KG1 (cell line): ENCODE results near the gene TAF1B.
"Not testable (repeated sequence)": the region's sequence is repeated elsewhere in the genome, so short reads cannot be mapped to it uniquely, and the experiment has no call there.

ENCODE experiments used
- DNase-seq: peaks from one replicate; lab custom pipeline; 2025; lab: John Stamatoyannopoulos, UW

The TAF1B gene

DNA sequence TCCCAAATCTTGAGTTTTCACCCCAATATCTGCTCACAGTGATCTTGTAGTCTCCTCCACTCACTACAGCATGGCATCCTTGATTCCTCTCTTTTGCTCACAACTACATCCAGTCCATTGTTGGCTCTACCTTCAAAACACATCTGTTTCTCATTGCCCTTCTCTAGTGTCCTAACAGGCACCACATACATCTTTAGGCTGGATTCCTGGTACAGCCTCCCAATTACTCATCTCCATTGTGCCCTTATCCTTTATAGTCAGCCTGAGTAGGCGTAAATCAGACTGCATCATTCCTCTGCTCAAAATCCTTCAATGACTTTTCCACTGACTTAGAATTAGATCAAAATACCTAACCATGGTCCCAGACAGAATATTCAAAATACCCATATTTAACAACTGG lies 10.7 kb upstream of the TAF1B start:
- DNase-seq: no peak

DNA sequence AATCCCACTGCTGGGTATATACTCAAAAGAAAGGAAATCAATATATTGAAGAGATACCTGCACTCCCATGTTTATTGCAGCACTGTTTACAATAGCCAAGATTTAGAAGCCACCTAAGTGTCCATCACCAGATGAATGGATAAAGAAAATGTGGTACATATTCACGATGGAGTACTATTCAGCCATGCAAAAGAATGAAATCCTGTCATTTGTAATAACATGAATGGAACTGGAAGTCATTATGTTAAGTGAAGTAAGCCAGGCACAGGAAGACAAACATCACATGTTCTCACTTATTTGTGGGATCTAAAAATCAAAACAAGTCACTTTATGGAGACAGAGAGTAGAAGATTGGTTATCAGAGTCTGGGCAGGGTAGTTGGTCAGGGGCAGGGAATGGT lies 8.2 kb upstream of the TAF1B start:
- DNase-seq: not testable (repeated sequence)

DNA sequence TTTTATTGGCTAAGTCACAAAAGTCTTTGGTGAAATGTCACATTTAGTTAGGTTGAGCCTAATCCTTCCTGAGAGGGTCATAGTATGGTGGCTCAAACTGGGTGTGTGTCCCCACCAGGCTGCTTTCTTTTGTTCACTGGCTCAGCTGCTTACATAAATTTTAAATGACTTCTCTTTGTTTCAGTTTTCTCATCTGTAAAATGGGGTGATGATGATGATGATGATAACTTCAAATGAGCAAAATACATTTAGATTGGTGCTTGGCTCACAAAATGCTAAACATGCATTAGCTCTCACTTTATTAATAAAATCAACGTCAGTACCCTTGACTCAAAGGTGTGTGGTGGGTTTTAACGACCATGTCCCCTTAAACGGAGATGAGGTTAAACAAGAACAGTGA lies 7.2 kb upstream of the TAF1B start:
- no peak for DNase-seq

DNA sequence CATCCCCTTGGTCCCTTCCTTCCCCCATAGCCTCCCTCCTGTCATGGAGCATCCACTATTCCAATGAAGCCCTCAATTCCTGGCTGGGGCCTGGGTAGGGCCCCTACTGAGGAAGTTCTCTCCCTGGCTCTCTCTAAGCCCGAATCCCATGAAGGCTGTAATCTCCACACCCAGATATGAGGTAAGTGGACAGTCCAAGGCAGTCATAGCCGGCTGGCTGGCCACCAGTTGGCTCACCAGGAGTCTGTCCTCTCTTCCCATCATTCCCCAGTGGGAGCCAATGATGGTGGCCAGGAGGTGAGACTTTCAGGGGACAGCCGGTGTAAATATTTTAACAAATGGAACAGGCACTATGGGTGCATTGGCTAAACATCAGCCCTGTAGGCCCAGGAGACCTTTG lies 6.8 kb upstream of the TAF1B start:
- DNase-seq: no peak

DNA sequence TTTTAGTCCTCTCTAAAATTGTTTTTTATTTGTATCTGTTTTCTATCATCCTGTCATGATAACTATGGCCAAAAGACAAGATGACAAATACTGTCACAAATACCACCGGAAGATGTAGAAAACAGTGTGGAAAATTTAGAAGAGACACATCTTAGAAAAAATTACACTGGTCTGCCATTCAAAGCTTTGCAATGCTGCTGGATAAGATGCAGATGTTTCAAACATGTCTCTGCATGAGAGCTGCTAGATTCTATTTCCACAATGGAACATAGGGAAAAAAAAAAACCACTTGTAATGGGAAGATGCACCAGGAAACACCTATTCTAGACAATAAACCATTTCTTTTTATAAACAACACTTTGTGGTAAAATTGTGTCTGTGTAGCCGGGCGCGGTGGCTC lies 5.8 kb upstream of the TAF1B start:
- DNase-seq: no peak

DNA sequence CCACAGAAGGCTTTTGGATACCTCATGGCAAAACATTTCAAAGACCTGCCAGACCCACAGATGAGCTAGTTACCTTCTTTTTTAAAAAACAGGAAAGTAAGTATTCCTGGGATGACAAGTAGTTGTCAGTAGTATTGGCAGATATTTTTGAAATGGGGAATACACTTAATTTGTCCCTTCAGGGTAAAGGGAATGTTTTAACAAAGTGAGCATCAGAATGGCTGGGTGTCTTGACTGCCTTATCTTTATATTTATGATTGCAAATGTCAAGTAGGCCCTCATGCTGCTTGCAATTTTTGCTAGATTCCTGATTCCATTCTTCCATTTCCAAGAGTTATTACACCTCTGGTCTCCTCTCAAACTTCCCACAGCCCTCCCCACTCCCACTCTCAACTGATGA lies 4.9 kb upstream of the TAF1B start:
- no peak for DNase-seq

DNA sequence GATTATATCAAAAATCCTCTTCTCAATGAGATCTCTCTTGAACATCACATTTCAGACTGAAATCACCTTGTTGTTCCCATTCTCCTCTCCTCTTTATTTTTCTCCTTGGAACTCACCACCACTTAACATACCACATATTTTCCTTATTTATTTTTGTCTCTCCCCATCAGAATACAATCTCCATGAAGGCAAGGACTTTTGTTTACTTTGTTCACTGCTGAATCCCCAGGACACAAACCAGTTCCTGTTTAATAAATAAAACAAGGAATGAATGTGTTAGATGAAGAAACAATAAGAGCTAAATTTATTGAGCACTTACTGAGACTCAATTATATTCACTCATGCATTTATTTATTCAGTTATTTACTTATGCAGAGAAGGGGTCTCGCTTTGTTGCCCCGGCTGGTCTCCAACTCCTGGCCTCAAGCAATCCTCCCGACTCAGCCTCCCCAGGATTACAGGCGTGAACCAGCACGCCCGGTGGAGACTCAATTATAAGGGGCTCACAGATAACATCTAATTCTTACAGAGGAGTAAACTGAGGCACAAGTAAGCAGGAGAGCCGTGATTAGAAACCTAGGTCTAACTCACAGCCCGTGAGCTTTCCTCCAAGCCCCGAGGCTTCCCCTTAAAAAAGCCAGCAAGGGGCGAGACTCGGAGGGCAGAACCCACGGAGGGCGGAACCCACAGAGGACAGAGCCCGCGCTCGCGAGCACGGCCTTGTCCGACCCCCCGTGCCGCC lies 616 bp upstream of the TAF1B start:
- DNase-seq: no peak

DNA sequence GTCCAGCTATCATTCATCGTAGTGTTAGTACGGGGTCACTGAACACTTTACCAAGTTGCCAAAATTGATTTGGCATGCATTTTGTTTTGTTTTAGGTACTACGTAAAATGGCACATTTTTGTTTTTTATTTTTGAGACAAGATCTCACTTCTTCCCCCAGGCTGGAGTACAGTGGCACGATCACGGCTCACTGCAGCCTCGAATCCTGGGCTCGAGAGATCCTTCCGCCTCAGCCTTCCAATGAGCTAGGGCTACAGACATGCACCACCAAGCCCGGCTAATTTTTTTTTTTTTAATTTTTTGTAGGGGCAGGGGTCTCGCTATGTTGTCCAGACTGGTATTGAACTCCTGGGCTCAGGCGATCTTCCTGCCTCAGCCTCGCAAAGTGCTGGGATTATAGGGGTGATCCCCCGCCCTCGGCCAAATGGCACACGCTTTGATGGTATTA lies 786 bp downstream of the TAF1B start:
- DNase-seq: no peak

DNA sequence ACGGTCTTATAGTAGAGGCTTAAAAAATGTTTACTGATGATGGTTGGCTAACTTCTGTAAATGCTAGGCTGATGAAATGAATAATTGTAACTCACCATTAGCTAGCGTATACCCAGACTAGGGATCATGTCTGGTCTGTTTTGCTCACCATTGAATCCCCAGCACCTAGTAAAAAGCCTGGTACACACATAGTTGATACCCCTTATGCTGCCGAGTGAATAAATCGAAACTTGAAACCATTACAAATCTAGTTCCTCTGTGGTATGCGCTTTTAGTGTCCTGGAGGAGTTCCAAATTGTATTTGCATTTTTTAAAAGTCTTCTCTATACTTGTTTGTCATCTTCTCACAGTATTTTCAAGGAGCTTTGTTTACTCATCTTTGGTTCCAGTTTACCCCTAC lies 1.3 kb downstream of the TAF1B start:
- DNase-seq: no peak

DNA sequence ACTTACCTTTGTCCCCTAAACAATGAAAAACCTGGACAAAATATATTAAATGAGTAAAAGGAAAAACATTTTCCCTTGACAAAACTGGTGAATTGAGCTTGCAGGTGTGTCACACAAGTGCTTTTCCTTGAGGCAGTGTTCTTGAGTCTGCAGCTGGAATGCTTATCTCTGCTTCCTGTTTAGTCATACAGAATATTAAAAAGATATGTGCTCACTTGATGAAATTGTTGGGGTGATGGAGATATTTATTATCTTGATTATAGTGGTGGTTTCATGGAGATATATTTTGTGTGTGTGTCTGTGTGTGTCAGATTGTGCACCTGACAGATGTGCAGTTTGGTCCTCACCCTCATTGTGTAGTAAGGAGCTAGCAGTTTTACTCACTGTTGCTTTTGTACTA lies 3.3 kb downstream of the TAF1B start:
- no peak for DNase-seq

DNA sequence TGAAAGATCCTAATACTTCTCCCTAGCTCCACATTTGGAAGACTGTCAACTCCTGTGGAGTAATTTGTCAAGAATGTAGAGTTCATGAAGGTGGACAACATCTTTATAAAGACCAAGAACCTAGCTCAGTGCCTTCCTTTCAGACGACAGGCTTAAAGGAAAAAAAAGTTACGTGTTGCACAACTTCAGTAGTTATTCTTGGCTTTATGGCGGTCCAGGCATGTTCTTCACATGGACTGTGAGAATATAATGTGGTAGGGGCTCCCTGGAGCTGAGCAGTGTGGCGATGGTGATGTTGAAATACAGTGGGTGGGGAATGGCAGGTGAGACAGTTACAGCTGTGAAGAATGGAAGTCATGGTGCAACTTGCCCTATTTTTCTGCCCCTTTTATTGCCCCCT lies 3.9 kb downstream of the TAF1B start:
- DNase-seq: no peak

DNA sequence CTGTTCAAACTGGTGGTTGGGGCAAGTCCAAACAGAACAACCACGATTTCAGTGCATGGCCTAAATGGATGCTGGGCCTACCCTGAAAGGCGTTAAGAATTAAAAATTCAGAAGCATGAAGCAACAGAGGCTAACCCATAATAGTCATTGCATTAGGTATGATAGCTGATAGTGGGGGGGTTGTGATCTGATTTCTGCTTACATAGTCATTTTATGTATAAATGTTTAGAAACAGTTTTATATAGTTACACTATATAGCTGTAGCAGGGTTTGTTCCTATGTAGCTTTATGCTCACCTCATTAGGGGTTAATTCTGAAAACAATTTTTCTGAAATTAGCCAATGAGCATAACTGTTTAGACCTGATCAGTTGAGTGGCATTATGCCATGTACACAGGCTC lies 9.6 kb downstream of the TAF1B start:
- no peak for DNase-seq

DNA sequence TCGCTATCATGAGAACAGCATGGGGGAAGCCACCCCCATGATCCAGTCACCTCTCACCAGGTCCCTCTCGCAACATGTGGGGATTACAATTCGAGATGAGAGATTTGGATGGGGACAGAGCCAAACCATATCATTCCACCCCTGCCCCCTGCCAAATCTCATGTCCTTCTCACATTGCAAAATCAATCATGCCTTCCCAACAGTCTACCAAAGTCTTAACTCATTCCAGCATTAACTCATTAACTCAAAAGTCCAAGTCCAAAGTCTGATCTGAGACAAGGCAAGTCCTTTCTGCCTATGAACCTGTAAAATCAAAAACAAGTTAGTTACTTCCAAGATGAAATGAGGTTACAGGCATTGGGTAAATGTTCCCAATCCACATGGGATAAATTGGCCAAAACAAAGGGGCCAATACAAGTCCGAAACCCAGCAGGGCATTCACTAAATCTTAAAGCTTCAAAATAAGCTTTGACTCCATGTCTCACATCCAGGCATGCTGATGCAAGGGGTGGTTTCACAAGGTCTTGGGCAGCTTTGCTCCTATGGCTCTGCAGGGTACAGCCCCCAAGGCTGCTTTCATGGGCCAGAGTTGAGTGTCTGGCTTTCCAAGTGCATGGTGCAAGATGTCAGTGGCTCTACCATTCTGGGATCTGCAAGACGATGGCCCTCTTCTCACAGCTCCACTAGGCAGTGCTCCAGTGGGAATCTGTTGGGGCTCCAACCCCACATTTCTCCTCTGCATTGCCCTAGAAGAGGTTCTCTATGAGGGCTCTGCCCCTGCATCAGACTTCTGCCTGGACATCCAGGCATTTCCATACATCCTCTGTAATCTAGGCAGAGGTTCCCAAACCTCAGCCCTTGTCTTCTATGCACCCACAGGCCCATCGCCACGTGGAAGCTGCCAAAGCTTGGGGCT lies 14.8 kb downstream of the TAF1B start:
- no peak for DNase-seq

DNA sequence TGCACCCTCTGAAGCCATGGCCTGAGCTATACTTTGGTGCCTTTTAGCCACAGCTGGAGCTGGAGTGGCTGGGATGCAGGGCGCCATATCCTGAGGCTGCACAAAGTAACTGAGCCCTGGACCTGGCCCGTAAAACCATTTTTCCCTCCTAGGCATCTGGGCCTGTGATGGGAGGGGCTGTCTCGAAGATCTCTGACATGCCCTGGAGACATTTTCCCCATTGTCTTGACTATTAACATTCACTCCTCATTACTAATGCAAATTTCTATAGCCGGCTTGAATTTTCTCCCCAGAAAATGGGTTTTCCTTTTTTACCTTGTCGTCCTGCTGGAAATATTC lies 15.4 kb downstream of the TAF1B start:
- no peak for DNase-seq

DNA sequence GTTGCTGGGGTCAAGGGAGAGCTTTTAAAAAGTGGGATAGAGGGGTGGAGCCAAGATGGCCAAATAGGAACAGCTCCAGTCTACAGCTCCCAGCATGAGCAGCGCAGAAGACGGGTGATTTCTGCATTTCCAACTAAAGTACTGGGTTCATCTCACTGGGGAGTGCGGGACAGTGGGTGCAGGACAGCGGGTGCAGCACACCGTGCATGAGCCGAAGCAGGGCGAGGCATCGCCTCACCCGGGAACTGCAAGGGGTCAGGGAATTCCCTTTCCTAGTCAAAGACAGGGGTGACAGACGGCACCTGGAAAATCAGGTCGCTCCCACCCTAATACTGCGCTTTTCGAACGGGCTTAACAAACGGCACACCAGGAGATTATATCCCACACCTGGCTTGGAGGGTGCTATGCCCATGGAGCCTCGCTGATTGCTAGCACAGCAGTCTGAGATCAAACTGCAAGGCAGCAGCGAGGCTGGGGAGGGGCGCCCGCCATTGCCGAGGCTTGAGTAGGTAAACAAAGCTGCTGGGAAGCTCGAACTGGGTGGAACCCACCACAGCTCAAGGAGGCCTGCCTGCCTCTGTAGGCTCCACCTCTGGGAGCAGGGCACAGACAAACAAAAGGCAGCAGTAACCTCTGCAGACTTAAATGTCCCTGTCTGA lies 17.8 kb downstream of the TAF1B start:
- not testable (repeated sequence) for DNase-seq

DNA sequence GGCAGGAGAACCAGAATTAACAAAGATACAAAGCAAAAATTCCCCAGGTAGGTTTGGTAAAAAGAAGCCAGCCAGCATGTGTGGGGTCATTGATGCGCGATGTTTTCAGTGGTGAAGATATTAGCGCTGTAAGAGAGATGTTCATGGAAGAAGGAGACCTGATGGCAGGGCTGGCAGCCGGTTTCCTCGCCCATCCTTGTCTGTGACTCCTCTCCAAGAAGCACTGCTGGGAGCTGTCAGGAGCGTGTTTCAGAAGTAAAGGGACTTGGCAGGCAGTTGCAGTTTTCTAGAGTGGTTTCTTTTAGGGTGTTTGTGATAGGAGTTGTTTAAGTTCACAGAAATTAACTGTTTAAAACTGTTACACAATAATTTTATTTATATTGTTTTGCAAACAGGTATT lies 24.6 kb downstream of the TAF1B start:
- no peak for DNase-seq

DNA sequence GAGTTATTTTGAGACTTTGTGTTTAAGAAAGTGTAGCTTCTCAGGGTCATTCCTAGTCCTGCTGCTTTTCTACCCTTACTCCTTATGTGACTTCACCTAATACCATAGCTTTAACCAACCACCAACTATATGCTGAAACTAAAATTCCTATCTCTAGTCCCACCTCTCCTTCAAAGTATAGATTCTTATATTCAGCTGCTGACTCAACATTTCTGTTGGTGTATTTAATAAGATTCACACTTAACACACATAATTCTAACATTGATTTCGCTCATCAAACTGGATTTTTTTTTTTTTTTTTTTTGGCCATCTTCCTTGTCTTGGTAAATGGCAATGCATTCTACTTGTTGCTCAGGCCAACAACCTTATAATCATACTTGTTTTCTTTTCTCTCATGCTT lies 30.1 kb downstream of the TAF1B start:
- DNase-seq: no peak

DNA sequence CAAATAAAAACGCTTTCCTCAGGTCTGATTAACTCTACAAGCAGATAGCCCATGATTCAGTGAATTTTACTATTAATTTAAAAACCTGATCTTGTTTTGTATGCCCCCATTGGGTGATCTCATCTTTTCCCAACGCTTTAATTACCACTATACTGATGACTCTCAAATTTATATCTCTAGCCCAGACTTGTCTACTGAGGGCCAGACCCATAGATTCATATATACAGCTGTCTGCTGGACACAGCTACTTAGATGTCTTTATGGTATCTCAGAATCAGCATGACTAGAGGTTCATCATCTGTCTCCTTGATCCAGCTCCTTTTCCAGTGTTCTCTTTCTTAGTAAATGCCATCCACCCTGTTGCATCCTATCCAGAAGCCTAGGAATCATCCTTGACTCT lies 33.8 kb downstream of the TAF1B start:
- DNase-seq: no peak

DNA sequence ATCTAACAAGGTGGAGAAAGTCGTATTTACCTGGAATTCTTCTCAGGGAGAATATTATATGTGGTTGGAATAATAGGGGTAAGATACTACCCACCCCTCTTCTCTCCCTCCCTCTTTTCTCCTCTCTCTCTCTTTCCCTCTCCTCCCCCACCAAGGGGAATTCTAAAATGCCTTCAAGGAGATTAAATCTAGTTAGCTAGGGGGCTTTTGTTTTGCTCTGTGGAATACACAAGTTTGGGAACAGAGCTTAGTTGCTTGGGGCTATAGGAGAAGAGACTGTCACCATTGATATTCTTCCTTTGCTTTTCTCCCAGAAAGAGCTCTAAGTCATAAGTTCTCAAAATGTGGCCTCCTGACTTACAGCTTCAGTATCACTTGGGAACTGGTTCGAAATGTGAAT lies 34.5 kb downstream of the TAF1B start:
- DNase-seq: no peak

DNA sequence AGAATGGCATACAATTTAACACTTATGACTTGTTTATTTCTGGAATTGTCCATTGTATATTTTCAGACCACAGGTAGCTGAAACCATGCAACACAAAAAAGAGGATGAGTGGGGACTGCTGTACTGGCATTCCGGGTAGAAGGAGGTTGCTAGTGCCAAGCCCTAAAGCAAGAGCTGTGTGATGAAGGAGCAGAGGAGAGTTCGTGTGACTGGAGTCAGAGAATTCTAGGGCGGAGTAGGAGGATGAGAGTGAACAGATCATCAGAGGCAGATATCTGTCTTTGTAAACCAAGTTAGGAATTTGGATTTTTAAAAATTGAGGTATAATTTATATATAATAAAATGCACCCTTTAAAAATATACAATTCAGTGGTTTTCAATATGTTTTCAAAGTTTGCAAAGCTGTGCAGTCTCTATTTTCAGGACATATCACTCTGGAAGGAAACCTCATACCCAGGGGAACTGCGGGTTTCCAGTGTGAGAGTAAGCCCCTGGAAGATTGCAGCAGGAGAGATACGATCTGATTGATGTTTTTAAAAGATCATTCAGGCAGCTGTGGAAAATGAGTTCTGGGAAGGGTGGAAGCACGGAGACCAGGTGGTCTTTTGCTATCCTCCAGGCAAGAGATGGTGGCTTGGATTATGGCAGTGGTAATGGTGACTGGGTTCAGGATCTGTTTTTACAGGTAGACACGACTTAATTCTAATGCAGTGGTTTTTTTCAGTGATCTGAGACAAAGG lies 36.4 kb downstream of the TAF1B start:
- no peak for DNase-seq

DNA sequence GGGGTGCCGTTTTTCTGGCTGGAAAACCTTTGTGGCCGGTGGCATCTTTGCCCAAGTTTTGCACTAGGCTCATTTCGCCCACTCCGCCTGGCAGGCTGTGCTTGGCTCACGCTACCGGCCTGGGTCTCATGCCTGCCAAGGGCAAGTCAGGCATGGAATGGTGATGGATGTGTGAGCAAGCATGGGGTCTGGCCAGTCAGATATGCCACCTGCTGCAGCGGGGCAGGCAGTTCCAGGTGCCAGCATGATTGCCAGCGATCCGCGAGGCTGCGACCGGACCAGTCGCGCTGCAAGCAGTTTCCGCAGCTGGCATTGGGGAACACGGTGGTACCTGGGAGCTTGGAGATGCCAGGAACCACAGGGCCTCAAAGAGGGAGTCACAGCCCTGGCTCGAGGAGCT lies 40.6 kb downstream of the TAF1B start:
- DNase-seq: no peak

DNA sequence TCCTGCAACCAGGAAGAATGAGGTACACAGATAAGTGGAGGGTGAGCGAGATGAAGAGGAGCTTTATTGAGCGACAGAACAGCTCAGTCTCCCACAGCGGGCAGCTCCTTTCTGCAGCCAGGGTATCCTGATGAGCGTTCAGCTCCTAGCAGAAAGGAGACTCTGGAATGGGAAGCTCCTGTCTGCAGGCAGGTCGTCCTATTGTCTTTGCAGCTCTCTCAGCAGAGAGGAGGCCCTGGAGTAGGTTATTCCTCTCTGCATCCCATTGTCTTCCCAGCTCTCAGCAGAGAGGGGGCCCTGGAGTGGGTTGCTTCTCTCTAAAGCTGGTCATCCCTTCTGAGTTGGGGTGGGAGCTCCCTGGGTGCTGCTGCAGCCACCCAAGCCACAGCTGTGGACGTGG lies 41.2 kb downstream of the TAF1B start:
- no peak for DNase-seq
